ENCODE measurements around the gene RHEBL1.

Gene RHEBL1

DNA sequence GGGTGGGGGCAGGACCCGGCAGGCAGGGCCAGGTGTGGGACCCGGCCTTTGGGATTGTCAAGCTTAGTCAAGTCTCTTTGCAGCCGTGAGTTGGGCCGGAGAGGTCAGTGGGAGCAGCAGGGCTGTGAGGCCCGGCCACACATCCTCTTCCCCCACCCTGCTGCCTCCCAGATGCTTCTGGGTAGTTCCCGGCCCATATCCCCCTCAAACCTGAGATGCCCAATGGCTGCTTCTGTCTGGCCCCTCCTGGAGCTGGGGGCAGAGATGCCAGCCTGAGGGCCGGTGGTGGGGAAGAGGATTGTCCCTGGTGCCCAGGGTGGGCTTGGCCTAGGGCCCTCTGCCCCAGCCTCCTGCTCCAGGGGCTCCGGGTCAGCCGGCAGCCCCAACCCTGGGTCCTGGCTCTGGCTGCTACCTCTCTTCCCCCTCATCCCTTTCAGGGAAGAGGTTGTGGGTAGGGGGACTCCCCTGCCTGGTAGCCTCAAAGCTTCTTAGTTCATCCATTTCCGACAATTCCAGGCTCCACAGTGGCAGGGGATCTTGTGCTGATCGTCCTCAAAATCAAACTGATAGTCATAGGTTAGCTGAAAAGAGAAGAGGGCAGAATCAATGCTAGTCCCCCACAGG is 48.4 kb downstream of the RHEBL1 start:
- DNase-seq (ENCODE audit: low read depth in 2 of 2, low spot score in 1 of 2), result no peak

DNA sequence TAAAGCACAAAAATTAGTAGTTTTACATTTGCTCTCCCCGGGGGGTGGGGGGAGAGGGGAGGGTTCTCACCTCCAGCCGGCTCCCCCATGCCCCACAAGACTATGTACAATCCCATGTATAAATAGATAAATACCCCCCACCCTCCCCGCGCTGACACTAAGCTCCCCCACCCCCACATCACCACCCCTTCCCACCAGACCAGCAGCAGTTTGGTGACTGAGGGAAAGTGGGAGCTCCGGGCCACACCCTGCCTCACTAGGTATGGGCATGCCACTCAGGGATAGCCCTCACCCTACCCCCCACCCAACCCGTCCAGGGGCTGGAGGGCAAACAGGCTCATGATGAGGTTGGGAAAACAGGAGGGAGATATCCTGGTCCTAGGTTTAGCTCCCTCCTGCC is 49.3 kb downstream of the RHEBL1 start:
- no peak for DNase-seq (ENCODE audit: low read depth in 2 of 2, low spot score in 1 of 2)

DNA sequence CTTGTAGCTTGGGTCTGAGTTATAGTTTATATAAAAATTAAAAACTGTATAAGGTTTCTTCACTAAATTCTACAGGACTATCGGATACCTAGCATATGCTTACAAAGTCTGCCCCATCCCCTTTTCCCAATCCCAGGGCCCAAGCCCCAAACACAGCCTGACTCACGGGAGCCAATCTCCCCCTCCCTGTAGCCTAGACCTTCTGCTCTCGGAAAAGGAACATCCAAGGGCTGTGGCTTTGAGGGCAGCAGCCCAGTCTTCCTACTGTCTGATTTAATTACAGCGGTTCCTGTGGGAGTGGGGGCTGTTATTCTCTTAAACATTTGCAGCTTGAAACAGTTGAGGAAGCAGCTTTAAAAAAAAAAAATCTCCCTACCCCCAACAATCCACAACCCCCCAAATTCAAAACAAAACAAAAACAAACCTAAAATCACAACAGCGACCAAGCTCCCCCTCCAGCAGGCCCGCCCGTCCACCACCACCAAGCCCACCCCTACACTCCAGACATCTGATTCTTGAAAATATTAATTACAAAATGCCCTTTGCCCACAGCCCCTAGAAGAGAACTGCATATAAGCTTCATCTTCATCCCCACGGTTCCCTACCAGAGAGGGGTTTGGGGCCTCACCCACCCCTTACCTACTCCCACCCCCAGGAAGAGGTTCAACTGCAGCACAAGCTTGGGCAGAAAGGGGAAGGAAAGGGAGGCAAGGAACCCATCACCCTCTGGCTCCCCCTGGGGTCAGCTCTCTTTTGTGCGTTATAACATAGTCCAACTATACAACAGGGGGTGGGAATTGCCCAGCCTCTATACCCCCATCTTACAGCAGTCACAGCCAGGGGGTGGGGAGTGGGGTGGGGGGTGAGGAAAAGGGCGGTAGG is 50.1 kb downstream of the RHEBL1 start:
- DNase-seq (ENCODE audit: low read depth in 2 of 2, low spot score in 1 of 2), result no peak

DNA sequence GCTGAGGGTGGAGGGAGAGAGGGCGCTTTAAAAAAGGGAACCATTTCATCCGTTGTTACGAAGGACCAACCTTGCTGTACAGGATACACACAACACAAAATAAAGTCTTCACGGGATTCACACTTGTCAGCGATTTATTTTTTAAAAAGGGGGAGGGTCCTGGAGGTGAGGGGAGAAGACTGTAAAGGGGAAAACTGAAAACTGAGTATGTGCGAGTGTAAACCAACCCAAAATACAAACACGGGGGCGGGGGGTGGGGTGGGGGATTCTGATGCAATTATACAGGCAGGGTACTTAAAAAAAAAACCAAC is 50.7 kb downstream of the RHEBL1 start:
- DNase-seq (ENCODE audit: low read depth in 2 of 2, low spot score in 1 of 2), result no peak

DNA sequence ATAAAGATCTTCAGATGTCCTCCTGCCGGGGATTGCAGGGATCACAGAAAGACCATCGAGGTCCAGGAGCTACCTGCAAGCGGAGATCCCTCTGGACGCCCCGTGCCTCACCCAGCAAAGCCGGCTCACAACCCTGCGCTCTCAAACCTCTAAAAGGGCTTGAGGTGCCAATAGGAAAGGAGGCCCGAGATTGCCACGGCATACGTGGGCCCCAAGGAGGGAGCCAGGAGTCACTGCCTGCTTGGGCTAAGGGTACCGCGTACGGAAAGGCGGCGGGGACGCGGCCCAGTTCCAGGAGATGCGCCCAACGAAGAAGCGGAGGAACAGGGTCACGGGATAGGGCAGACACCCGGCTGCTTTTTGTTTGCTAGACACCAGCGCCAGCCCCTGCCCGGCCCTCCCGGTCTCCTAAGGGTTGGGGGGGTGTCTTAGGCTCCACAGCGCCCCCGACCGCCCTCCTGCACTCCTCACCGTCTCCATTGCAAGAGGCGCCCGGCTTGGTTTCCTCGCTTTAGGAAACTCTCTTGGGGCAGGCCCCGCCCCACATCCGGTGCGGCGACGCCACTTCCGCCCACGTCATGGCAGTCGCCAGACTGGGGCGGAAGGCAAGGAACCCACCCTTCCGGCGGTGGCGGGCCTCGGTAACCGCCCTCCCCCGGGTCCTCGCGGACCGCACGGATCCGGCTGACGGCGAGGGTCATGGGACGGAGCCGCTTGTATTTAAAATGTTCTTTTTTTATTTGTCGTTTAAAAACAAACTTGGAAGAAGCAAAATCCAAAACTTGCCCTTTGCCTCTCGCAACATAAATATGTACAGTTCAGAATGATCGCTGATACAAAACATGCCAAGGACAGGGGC is 51.3 kb downstream of the RHEBL1 start, which contains the start of gene PRKAG1:
PRKAG1 (minus strand) TSS at position 516 of the 859 bp plus-strand sequence; CDS start at position 480, 36 bp downstream.
- peak; percentile 87 to 92 for DNase-seq (ENCODE audit: low read depth in 2 of 2, low spot score in 1 of 2)

DNA sequence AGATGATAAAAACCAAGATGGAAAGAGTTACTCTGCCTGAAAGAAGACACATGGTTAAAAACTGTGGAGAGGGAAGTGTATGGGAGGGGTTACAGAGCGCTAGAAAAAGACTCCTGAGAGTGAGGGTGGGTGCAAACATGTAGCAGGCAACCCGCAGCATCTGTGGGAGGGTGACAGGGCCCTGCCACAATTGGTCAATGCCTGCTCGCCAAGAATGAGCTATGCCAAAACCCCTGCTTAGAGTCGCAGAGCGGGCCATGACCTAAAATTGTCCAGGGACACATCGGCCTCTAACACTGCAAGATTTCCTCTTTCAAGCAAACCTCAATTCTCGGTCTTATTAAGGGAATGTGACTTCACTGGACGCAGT is 51.9 kb downstream of the RHEBL1 start:
- DNase-seq (ENCODE audit: low read depth in 2 of 2, low spot score in 1 of 2), result no peak

DNA sequence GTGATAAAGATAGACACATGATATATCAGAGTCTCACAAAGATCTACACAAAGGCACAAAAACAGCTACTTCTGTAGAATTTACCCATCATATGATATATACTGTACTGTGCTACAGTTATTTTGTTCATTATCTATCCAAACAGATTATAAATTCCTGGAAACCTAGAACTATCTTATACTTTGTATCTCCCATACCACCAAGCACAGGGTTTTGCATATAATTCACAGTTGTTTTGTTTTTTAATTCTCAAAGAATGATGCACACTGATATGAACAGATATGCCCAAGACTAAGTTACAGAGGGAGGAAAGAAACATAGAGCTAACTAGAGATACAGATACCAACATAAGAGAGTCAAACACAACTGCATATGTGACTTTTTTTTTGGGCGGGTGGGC is 54.6 kb downstream of the RHEBL1 start:
- DNase-seq (ENCODE audit: low read depth in 2 of 2, low spot score in 1 of 2), result no peak

Measured in stimulated activated CD8-positive, alpha-beta memory T cell treated with anti-CD3 and anti-CD28 coated beads, Interleukin-4, amount 100 ng/mL, for 4 hours (primary cell).